Activated CD4-positive, alpha-beta T cell treated with anti-CD3 and anti-CD28 coated beads, Interleukin-2, amount 10 ng/mL, durations not matched to agents 24 days and 14 days (primary cell): ENCODE data around the gene NAA40. TPM values are rescaled to one million over a fixed set of nuclear protein-coding genes. Genes with fewer than 3 reads are reported as not detected.

Experiments
- DNase-seq: peaks from one replicate; pipeline ENCODE4 v3.0.0; 2022
- H3K27ac Mint-ChIP-seq: one replicate; pipeline ENCODE4 v1.8.0; 2022; ENCODE audit warnings: mild to moderate bottlenecking, mixed read lengths
- H3K27me3 Mint-ChIP-seq: one replicate; pipeline ENCODE4 v1.8.0; 2022; ENCODE audit warnings: mixed read lengths
- H3K36me3 Mint-ChIP-seq: one replicate; pipeline ENCODE4 v1.8.0; 2022; ENCODE audit warnings: low read depth, mild to moderate bottlenecking, mixed read lengths
- H3K4me1 Mint-ChIP-seq: one replicate; pipeline ENCODE4 v1.8.0; 2021; ENCODE audit warnings: mixed read lengths
- H3K4me3 Mint-ChIP-seq: one replicate; pipeline ENCODE4 v1.8.0; 2022; ENCODE audit warnings: mild to moderate bottlenecking, moderate library complexity, mixed read lengths
- H3K9me3 Mint-ChIP-seq: one replicate; pipeline ENCODE4 v1.8.0; 2021; ENCODE audit warnings: mixed read lengths
- intact Hi-C: fragments of 100-400 bp; cut with micrococcal nuclease; formaldehyde crosslinking; loops from one replicate; pipeline ENCODE4 v1.15.1; 2023
- total RNA-seq: library from RNA; stranded (reverse); gene quantifications from 2 replicates; pipeline ENCODE4 v1.2.3, GENCODE V29; 2022

Gene NAA40
- total RNA-seq, 1 donor from 2014 or later, result 26.1 TPM

GRCh38 chr11:63917692-63918506 lies 20.9 kb upstream of the NAA40 start:
- DNase-seq, result no peak
- peak overlapping the region; percentile 69 for H3K4me3 Mint-ChIP-seq
- intact Hi-C loops, result no loop called here
- H3K27ac Mint-ChIP-seq, result no peak overlapping the region
- H3K4me1 Mint-ChIP-seq, result peaks cover 10% of the 10 kb centered on the region
- no peaks in the 10 kb centered on the region for H3K36me3 Mint-ChIP-seq
- H3K27me3 Mint-ChIP-seq, result peaks cover 23% of the 10 kb centered on the region
- no peaks in the 10 kb centered on the region for H3K9me3 Mint-ChIP-seq

- no peak overlapping the region for H3K27ac Mint-ChIP-seq
- DNase-seq, result no peak
- peaks cover 30% of the 10 kb centered on the region for H3K27me3 Mint-ChIP-seq
- H3K36me3 Mint-ChIP-seq, result no peaks in the 10 kb centered on the region
- intact Hi-C loops, result no loop called here
- no peaks in the 10 kb centered on the region for H3K9me3 Mint-ChIP-seq
- peaks cover 10% of the 10 kb centered on the region for H3K4me1 Mint-ChIP-seq
- no peak overlapping the region for H3K4me3 Mint-ChIP-seq
Measured at GRCh38 chr11:63918507-63919191, 20.2 kb upstream of the NAA40 start.

- no peak overlapping the region for H3K4me3 Mint-ChIP-seq
- H3K27me3 Mint-ChIP-seq, result peaks cover 33% of the 10 kb centered on the region
- intact Hi-C loops, result no loop called here
- H3K4me1 Mint-ChIP-seq, result peaks cover 10% of the 10 kb centered on the region
- H3K27ac Mint-ChIP-seq, result no peak overlapping the region
- H3K9me3 Mint-ChIP-seq, result no peaks in the 10 kb centered on the region
- H3K36me3 Mint-ChIP-seq, result no peaks in the 10 kb centered on the region
- DNase-seq, result no peak
Measured at GRCh38 chr11:63919267-63920125, 19.3 kb upstream of the NAA40 start.

- no peak for DNase-seq
- Mint-ChIP-seq H3K36me3 (no peaks in the 10 kb centered on the region), H3K9me3 (no peaks in the 10 kb centered on the region), H3K4me1 (peaks cover 10% of the 10 kb centered on the region), H3K4me3 (no peak overlapping the region), H3K27me3 (peaks cover 35% of the 10 kb centered on the region), H3K27ac (no peak overlapping the region)
- intact Hi-C loops, result no loop called here
Measured at GRCh38 chr11:63920126-63920938, 18.5 kb upstream of the NAA40 start.

GRCh38 chr11:63920939-63921417 lies 17.8 kb upstream of the NAA40 start:
- H3K9me3 Mint-ChIP-seq, result no peaks in the 10 kb centered on the region
- H3K4me3 Mint-ChIP-seq, result no peak overlapping the region
- H3K4me1 Mint-ChIP-seq, result peaks cover 10% of the 10 kb centered on the region
- H3K27ac Mint-ChIP-seq, result no peak overlapping the region
- H3K36me3 Mint-ChIP-seq, result no peaks in the 10 kb centered on the region
- H3K27me3 Mint-ChIP-seq, result peaks cover 36% of the 10 kb centered on the region
- intact Hi-C loops, result no loop called here
- DNase-seq, result peak; percentile 74

- Mint-ChIP-seq H3K9me3 (no peaks in the 10 kb centered on the region), H3K27me3 (peaks cover 35% of the 10 kb centered on the region), H3K4me3 (no peak overlapping the region), H3K36me3 (no peaks in the 10 kb centered on the region), H3K4me1 (peaks cover 5% of the 10 kb centered on the region), H3K27ac (no peak overlapping the region)
- intact Hi-C loops, result no loop called here
- no peak for DNase-seq
Measured at GRCh38 chr11:63922673-63923192, 16.1 kb upstream of the NAA40 start.

- peaks cover 5% of the 10 kb centered on the region for H3K4me1 Mint-ChIP-seq
- peaks cover 39% of the 10 kb centered on the region for H3K27me3 Mint-ChIP-seq
- H3K4me3 Mint-ChIP-seq, result no peak overlapping the region
- no peak overlapping the region for H3K27ac Mint-ChIP-seq
- no peaks in the 10 kb centered on the region for H3K9me3 Mint-ChIP-seq
- intact Hi-C loops, result no loop called here
- no peak for DNase-seq
- no peaks in the 10 kb centered on the region for H3K36me3 Mint-ChIP-seq
Measured at GRCh38 chr11:63923319-63923718, 15.5 kb upstream of the NAA40 start.

- Mint-ChIP-seq H3K27ac (no peak overlapping the region), H3K9me3 (no peaks in the 10 kb centered on the region), H3K4me1 (no peaks in the 10 kb centered on the region), H3K4me3 (no peak overlapping the region), H3K36me3 (no peaks in the 10 kb centered on the region), H3K27me3 (peaks cover 19% of the 10 kb centered on the region)
- DNase-seq, result no peak
- intact Hi-C loops, result no loop called here
Measured at GRCh38 chr11:63929616-63930015, 9.2 kb upstream of the NAA40 start.

- DNase-seq, result no peak
- H3K9me3 Mint-ChIP-seq, result no peaks in the 10 kb centered on the region
- no peak overlapping the region for H3K4me3 Mint-ChIP-seq
Measured at GRCh38 chr11:63931045-63931444, 7.8 kb upstream of the NAA40 start.

GRCh38 chr11:63931876-63932275 lies 6.9 kb upstream of the NAA40 start:
- Mint-ChIP-seq H3K4me1 (no peaks in the 10 kb centered on the region), H3K27me3 (peaks cover 11% of the 10 kb centered on the region), H3K36me3 (no peaks in the 10 kb centered on the region), H3K27ac (no peak overlapping the region), H3K9me3 (no peaks in the 10 kb centered on the region), H3K4me3 (no peak overlapping the region)
- intact Hi-C loops, result no loop called here
- DNase-seq, result no peak

More at GRCh38 chr11:63931045-63931444, 7.8 kb upstream of the NAA40 start:
- H3K27me3 Mint-ChIP-seq, result peaks cover 15% of the 10 kb centered on the region
- H3K36me3 Mint-ChIP-seq, result no peaks in the 10 kb centered on the region
- intact Hi-C loops, result no loop called here
- no peak overlapping the region for H3K27ac Mint-ChIP-seq
- H3K4me1 Mint-ChIP-seq, result no peaks in the 10 kb centered on the region

GRCh38 chr11:63933459-63933858 lies 5.3 kb upstream of the NAA40 start:
- Mint-ChIP-seq H3K4me1 (peaks cover 5% of the 10 kb centered on the region), H3K9me3 (no peaks in the 10 kb centered on the region), H3K27me3 (peaks cover 5% of the 10 kb centered on the region), H3K27ac (no peak overlapping the region), H3K4me3 (no peak overlapping the region), H3K36me3 (no peaks in the 10 kb centered on the region)
- intact Hi-C loops, result no loop called here
- no peak for DNase-seq

- intact Hi-C loops, result loop anchor here (1.0 to 2.0 kb wide), 4 partner anchors 37 to 169 kb away; partner anchors contain the start of genes COX8A, OTUB1 and ZFTA
- DNase-seq, result peak; percentile 74
- Mint-ChIP-seq H3K27ac (peak overlapping the region; percentile 74), H3K4me3 (peak overlapping the region; percentile 87), H3K4me1 (peaks cover 17% of the 10 kb centered on the region), H3K36me3 (peaks cover 8% of the 10 kb centered on the region), H3K27me3 (no peaks in the 10 kb centered on the region), H3K9me3 (no peaks in the 10 kb centered on the region)
Measured at GRCh38 chr11:63937713-63938478, 906 bp upstream of the NAA40 start.
